ACC112 (cell line): ENCODE data around the gene ARSJ.
A peak's percentile ranks its signal among the peaks of the same experiment; 100 is the strongest.

Experiments
- H2AFZ ChIP-seq: fragments of 200-600 bp; sonication (generic); one replicate; pipeline ENCODE4 v1.6.0; 2017; ENCODE audit warnings: antibody characterized with exemption, low read length; ENCODE audit not compliant: unreplicated experiment
- H3K27ac ChIP-seq: fragments of 200-600 bp; sonication (generic); 2 replicates; pipeline ENCODE4 v1.5.1; 2014; ENCODE audit warnings: low read depth, mild to moderate bottlenecking, antibody characterized with exemption, low read length, moderate library complexity
- H3K27me3 ChIP-seq: fragments of 200-600 bp; sonication (generic); 2 replicates; pipeline ENCODE4 v1.6.1; 2014; ENCODE audit warnings: mild to moderate bottlenecking, antibody characterized with exemption, low read length, moderate library complexity, mixed read lengths; ENCODE audit not compliant: insufficient read depth
- H3K36me3 ChIP-seq: fragments of 200-600 bp; sonication (generic); 2 replicates; pipeline ENCODE4 v1.6.1; 2016; ENCODE audit warnings: mild to moderate bottlenecking, antibody characterized with exemption, low read length, moderate library complexity, mixed read lengths; ENCODE audit not compliant: insufficient read depth
- H3K4me1 ChIP-seq: fragments of 200-600 bp; sonication (generic); one replicate; pipeline ENCODE4 v1.6.1; 2016; ENCODE audit warnings: low read length, mixed read lengths; ENCODE audit not compliant: insufficient read depth, unreplicated experiment, control insufficient read depth
- H3K4me3 ChIP-seq: fragments of 200-600 bp; sonication (generic); 2 replicates; pipeline ENCODE4 v1.5.1; 2014; ENCODE audit warnings: mild to moderate bottlenecking, low read depth, low read length
- H3K79me2 ChIP-seq: fragments of 200-600 bp; sonication (generic); one replicate; pipeline ENCODE4 v1.6.0; 2016; ENCODE audit warnings: low read length; ENCODE audit not compliant: control insufficient read depth, unreplicated experiment, insufficient read depth

ARSJ gene

DNA sequence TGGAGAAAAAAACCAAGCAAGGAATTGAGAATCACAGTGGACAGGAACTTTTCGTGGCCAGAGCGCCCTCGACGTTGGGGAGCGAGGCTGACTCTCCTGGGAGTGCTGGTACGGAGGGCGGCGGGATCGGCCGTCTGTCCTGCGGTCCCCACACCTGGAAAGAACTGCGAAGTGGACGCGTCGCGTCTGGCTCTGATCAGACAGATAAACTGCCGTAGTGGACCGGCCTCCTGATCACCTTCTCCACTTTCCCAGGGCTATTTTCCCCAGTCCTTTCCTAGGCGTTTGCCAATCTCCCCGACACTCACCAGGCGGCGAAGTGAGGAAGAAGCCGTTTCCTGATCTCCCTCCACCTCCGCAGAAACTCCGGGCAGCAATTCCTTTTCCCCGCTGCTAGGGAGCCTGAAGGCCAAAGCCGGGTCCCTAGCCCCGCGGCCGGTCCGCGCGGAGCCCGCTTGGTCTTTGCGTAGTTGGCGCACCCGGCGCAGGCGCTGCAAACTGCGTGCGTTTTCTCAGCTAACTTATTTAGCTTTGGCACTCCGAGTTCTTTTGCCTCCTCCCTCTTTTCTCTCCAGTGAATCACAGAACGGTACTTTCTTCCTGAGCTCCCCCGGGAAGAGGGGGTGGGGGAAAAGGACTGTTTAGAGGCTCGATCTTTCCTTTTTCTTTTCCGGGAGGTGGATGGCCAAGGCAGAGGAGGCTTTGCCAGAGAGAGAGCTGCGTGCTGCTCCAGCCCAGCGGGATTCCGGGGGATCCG is at the start of gene ARSJ:
Gene ARSJ, minus strand, starts transcription at position 500 of the 757 bp plus-strand sequence. CDS start 813 bp downstream, outside the sequence.
- peaks cover 11% of the 10 kb centered on the region for H3K36me3 ChIP-seq
- H3K4me3 ChIP-seq: peak within 1 kb of the TSS; percentile 95
- H3K27ac ChIP-seq: peak within 1 kb of the TSS; percentile 83
- no peaks in the 10 kb centered on the region for H3K27me3 ChIP-seq
- peaks cover 70% of the 10 kb centered on the region for H3K79me2 ChIP-seq
- peaks cover 19% of the 10 kb centered on the region for H3K4me1 ChIP-seq
- peak within 1 kb of the TSS; percentile 79 for H2AFZ ChIP-seq

DNA sequence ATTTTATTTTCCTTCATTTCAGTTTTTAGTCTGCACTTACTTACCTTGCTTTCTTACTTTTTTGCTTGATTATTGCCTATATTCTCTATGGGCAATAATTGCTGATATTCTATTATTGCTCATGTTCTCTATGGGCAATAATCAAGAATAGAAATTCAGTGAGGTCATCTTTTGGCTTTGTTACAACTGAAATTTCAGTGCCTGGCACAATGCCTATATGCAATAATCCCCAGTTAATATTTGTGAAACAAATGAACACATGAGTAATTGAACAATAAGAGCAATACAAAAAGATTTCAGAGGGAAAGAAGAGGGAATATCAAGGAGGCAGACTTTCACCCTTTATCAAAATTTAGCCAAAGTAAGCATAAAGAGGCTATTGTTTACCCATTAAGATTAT is 48.6 kb upstream of the ARSJ start:
- Histone ChIP-seq H3K27me3 (no peaks in the 10 kb centered on the region), H3K79me2 (no peaks in the 10 kb centered on the region), H3K4me1 (peaks cover 7% of the 10 kb centered on the region), H3K36me3 (no peaks in the 10 kb centered on the region), H3K4me3 (no peak overlapping the region), H2AFZ (no peak overlapping the region), H3K27ac (no peak overlapping the region)

DNA sequence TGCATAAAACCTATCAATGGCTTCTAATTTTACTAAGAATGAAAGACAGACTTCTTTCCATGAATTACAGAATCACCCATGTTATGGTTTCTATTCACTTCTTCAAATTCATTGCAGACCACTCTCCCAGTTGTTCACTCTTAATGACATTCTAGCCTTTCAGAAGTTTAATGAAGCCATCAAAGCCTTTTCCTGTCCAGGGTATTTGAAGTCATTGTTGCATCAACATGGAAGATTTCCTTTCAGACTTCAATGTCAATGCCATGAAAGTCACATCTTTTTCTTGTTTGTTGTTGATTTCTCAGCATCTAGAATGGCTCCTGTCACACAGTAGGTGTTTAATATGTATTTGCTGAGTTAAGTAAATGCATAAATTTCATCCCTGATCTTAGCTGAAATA is 48.1 kb upstream of the ARSJ start:
- no peak overlapping the region for H3K27ac ChIP-seq
- no peaks in the 10 kb centered on the region for H3K79me2 ChIP-seq
- H3K4me1 ChIP-seq: peaks cover 7% of the 10 kb centered on the region
- no peak overlapping the region for H2AFZ ChIP-seq
- H3K27me3 ChIP-seq: no peaks in the 10 kb centered on the region
- no peak overlapping the region for H3K4me3 ChIP-seq
- H3K36me3 ChIP-seq: no peaks in the 10 kb centered on the region

DNA sequence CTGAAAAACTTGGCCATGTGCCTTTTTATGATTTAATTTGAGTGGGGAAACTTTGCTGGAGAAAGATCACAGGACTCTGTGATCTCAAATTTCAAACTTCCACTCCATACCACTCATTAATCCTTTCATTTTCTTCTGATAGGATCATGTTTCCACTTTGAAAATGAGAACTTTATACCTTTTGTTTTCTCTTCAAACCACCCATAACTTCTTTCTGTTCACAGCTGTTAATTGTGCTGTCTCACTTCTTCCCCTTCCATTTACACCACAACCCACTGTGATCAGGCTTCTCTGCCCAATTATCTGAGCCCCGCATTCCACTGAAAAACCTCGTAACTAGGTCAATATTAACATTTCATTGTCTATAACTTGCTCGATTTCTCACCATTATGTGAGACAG is 47.0 kb upstream of the ARSJ start:
- Histone ChIP-seq H2AFZ (no peak overlapping the region), H3K27ac (no peak overlapping the region), H3K36me3 (no peaks in the 10 kb centered on the region), H3K4me3 (no peak overlapping the region), H3K4me1 (peaks cover 7% of the 10 kb centered on the region), H3K27me3 (no peaks in the 10 kb centered on the region), H3K79me2 (no peaks in the 10 kb centered on the region)

DNA sequence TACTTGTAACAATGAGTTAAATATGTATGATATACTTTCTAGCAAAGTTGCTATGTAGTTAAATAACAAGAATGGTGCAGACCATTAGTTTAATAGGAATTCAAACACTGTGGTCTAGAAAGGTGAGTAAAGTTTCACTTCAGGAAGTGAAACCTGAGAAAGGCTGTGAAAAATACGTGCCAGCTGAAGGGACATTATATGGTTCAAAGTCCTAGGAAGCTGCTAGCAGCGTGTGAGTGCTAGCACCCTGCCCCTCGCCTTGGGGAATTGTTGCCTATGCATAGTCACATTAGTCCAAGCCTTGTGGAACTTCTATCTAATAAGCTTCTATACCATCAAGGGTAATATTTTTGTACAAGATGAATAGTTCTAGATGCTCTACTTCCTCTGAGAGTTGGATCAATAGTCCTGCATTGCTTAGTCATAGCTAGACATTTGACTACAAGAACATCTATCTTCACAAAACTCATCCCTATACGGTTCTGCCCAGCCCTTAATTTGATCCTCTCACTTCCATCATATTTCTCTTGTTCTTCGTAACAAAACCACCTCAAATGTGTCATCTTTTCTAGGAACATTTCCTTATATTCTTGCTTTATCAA is 45.8 kb upstream of the ARSJ start:
- H3K27me3 ChIP-seq: no peaks in the 10 kb centered on the region
- no peak overlapping the region for H2AFZ ChIP-seq

DNA sequence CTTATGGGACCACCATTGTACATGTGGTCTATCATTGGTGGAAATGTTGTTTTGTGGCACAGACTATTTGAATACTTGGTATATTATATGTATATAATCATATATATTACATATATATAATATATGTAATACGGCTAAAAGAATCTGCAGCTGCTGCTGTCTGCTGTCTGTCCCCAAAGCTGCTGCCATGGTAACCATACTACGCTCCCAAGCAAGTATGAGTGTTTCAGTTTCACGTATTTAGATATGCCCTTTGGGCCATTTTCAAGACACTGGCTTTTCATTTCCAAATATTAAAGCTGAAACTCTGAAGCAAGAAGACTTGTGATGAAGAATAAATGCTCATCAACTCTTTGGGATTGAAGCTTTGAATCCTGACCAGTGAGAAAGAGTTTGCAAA is 42.0 kb upstream of the ARSJ start:
- no peak overlapping the region for H3K27ac ChIP-seq
- H3K4me1 ChIP-seq: peaks cover 33% of the 10 kb centered on the region
- H2AFZ ChIP-seq: no peak overlapping the region
- no peak overlapping the region for H3K4me3 ChIP-seq
- no peaks in the 10 kb centered on the region for H3K27me3 ChIP-seq
- H3K79me2 ChIP-seq: no peaks in the 10 kb centered on the region
- H3K36me3 ChIP-seq: no peaks in the 10 kb centered on the region

More for the DNA sequence above, 45.8 kb upstream of the ARSJ start:
- H3K27ac ChIP-seq: no peak overlapping the region
- no peaks in the 10 kb centered on the region for H3K79me2 ChIP-seq
- peaks cover 7% of the 10 kb centered on the region for H3K4me1 ChIP-seq
- H3K4me3 ChIP-seq: no peak overlapping the region
- no peaks in the 10 kb centered on the region for H3K36me3 ChIP-seq

DNA sequence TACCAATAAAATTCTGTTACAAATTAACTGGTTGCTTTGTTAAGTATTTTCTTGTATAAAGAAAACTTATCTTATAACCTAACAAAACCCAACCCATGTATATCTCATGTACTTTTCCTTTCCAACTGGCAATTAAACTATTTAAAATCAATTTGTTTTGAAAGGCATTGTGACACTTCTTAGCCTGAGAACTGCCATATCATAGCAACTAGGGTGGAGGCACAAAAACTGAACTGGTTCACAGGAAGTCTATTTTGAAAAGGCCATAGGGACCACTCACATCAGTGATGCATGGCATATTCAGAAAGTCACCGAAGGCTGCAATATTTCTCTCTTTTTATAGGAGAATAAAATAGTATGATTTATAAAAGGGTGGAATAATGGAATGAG is 40.5 kb upstream of the ARSJ start:
- Histone ChIP-seq H2AFZ (peak overlapping the region; percentile 96), H3K4me3 (no peak overlapping the region), H3K36me3 (no peaks in the 10 kb centered on the region), H3K4me1 (peaks cover 40% of the 10 kb centered on the region), H3K27me3 (no peaks in the 10 kb centered on the region), H3K79me2 (no peaks in the 10 kb centered on the region), H3K27ac (peak overlapping the region; percentile 74)

DNA sequence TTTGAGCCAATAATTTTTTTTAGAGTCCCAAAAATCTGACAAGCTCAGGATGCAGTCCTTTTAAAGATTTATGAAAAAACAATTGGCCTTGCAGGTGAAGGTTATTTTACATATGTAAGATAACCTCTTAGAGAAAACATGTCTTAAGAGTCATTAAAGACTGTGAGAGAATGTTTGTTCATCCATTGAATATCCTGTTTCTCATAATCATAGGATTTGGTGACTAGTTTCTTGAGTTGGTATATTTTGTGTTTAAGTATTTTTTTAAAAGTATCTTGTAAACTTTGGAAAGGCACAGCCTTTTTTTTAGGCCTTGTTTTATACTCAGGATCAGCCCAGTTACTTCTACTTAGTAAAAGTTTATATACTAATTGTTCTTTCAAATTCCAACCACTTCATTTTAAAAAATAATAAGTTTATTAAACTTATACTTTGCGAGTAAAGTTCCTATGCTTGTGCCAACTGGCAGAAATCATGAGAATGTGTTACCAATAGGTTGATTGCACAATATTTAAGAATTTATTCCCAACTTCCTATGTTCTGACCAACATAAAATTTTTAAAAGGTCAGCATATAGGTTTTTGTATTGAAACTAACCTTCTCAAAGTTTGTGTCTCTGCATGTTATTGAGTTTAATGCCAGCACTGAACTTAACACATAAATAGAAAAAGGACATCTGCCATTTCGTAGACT is 40.0 kb upstream of the ARSJ start:
- Histone ChIP-seq H3K4me3 (no peak overlapping the region), H3K4me1 (peaks cover 45% of the 10 kb centered on the region), H3K79me2 (no peaks in the 10 kb centered on the region), H3K27ac (peak overlapping the region; percentile 74), H3K27me3 (no peaks in the 10 kb centered on the region), H3K36me3 (no peaks in the 10 kb centered on the region), H2AFZ (peak overlapping the region; percentile 96)

DNA sequence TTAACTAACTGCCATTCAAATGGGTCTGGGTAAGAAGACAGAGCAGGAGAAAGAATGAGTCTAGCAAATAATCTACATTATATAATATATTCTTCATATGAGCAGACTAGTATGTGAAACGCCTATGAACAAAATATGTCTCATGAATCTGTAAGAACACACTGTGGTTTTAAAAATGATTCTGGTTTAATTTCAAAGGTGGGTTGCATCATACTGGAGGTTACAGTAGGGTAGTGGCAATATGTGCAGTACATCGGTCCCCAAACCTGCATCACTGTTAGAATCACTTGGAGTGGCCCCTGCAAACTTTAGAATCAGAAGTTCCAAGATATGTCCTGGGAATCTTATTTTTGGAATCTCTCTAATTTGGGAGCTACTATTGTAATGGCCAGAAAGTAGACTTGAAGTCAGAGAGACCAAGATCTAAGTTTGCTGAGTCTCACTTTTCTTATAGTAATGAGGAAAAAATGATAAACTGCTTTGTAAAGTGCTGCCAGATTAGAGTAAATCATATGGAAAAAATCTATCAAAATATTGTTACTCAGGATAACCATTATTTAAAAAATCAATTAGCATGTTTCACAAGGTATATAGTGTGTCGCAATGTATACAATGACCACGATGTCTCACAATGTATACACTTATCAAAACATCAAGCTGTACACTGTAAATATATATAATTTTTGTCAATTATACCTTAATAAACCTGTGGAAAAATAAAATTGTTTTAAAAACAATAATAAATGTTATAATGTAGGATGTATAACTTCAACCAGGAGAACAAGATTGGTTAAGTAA is 37.9 kb upstream of the ARSJ start:
- Histone ChIP-seq H3K4me1 (peaks cover 48% of the 10 kb centered on the region), H3K27ac (peak overlapping the region; percentile 24; the same call in 1 of the 2 replicates), H3K4me3 (no peak overlapping the region), H3K36me3 (no peaks in the 10 kb centered on the region), H3K79me2 (no peaks in the 10 kb centered on the region), H2AFZ (no peak overlapping the region), H3K27me3 (no peaks in the 10 kb centered on the region)

DNA sequence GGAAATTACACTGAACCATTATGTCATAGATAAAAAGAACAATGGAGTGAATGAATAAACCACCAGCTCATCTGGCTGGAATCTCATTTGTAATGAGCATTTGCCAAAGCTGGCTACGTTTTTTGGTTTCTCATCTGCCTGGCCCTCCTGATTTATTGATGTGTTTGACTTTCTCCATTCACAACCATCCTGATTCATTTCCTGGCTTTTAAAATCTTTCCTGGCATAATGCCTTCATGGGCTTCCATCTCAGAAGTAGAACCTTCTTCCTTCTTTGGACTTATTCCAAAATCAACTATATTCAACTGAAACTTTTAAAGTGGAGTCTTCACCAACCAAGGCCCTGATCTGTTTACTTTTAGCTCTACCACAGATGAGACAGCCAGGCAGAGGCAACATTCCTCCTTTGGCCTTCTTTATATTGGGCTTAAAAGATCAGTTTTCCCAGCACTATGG is 36.0 kb upstream of the ARSJ start:
- peak overlapping the region; percentile 82 for H3K27ac ChIP-seq
- no peaks in the 10 kb centered on the region for H3K36me3 ChIP-seq
- no peaks in the 10 kb centered on the region for H3K27me3 ChIP-seq
- no peak overlapping the region for H2AFZ ChIP-seq
- H3K4me1 ChIP-seq: peaks cover 48% of the 10 kb centered on the region
- H3K79me2 ChIP-seq: no peaks in the 10 kb centered on the region
- no peak overlapping the region for H3K4me3 ChIP-seq
